Adrenal gland (tissue), 12 donors: Measurements from ENCODE around the gene HEYL. TPM values are rescaled to one million over a fixed set of nuclear protein-coding genes. Genes with fewer than 3 reads are reported as not detected.

ENCODE experiments used
- DNase-seq, 7 donors: peaks; one replicate each; pipeline ENCODE4 v3.0.0-alpha.2; 2019 to 2020
- H3K27ac ChIP-seq, 5 donors: fragments of 200-600 bp; sonication (generic) in 4 of 5; 1 replicate in 3 of 5; 2 replicates in 2 of 5; pipeline versions ENCODE4 v1.5.1 to v1.8.0; 2016 to 2020; ENCODE audit warnings: mild to moderate bottlenecking in 1 of 5
- H3K27me3 ChIP-seq: fragments of 200-600 bp; 2 replicates; pipeline ENCODE4 v1.8.0; 2021
- H3K36me3 ChIP-seq, 2 donors: fragments of 200-600 bp; replicated peaks in 1 of 2; 1 replicate in 1 of 2; 2 replicates in 1 of 2; pipeline versions ENCODE4 v1.5.1 to v1.8.0; 2018 to 2022
- H3K4me1 ChIP-seq, 2 donors: fragments of 200-600 bp; replicated peaks in 1 of 2; 1 replicate in 1 of 2; 2 replicates in 1 of 2; pipeline versions ENCODE4 v1.5.1 to v1.8.0; 2018 to 2021
- H3K4me3 ChIP-seq, 4 donors: fragments of 200-600 bp; sonication (generic) in 3 of 4; one replicate each; pipeline ENCODE4 v1.5.1; 2016 to 2018
- H3K9me3 ChIP-seq, 3 donors: fragments of 200-600 bp; sonication (generic) in 1 of 3; replicated peaks in 1 of 3; 1 replicate in 2 of 3; 2 replicates in 1 of 3; pipeline versions ENCODE4 v1.5.1 to v1.8.0; 2016 to 2021
- POLR2A ChIP-seq, 2 donors: fragments of 450-650 bp; IDR thresholded peaks; one replicate each; pipeline ENCODE4 v1.6.1; 2017; ENCODE audit warnings: antibody characterized with exemption in 2 of 2, mild to moderate bottlenecking in 2 of 2, moderate library complexity in 1 of 2
- WGBS, 4 donors: extraction: QIAGEN DNeasy Blood & Tissue Kit in 2 of 4; methylation state at CpG; one replicate each; pipeline versions ENCODE4 v1.1.5 to v1.1.7; 2013 to 2017; 5-methylcytosine and 5-hydroxymethylcytosine counted together
- intact Hi-C, 2 donors: fragments of 100-400 bp; cut with DNase I; formaldehyde crosslinking; loops; one replicate each; pipeline versions ENCODE4 v1.14.1 to v1.15.0; 2022 to 2023
- polyA plus RNA-seq, 3 donors: library from polyadenylated mRNA; stranded (reverse); fragments of 200-250 nt in 2 of 3; fragments of 350-450 nt in 1 of 3; fragmentation: Illumina TruSeq in 1 of 3; extraction: RNeasy Lipid Tissue Mini Kit (QIAGEN cat#74804) in 1 of 3; gene quantifications; one replicate each; pipeline ENCODE4 v1.2.3, GENCODE V29; 2013 to 2014
- total RNA-seq, 9 donors: library from RNA; depleted of rRNA in 4 of 9; stranded (reverse); fragments of >200 nt in 4 of 9; fragments of 120-200 nt in 1 of 9; fragmentation: NEBNext Ultra II Directional in 1 of 9; extraction: Animal tissue kit (Norgen Biotek cat#: 25700) in 1 of 9; gene quantifications; one replicate each; pipeline versions ENCODE4 v1.1.0 to v1.2.4, GENCODE V29; 2013 to 2023
- TF ChIP-seq, protein P1 (sequence below), 6 experiments: fragments of 450-650 bp in 4 of 6; fragments of 200-600 bp in 2 of 6; sonication (generic) in 1 of 6; IDR thresholded peaks; 1 replicate in 5 of 6; 2 replicates in 1 of 6; pipeline versions ENCODE4 v1.5.1 to v1.8.0; 2016 to 2021; ENCODE audit warnings: antibody characterized with exemption in 6 of 6, mild to moderate bottlenecking in 2 of 6, moderate library complexity in 1 of 6
- donor health status: healthy with polysubstance abuse.
- donor health status: Bipolar disorder and iron deficiency.
- donor health status: DM: yes; HTN: yes; CAD: no.
- donor health status: DM: no; HTN: no; CAD: no.
- donor health status: DM: no; HTN: no; CAD: no.
- donor health status: DM: yes; HTN: yes; CAD: no.

HEYL gene
- total and polyA plus RNA-seq, 12 donors, result 2.4 to 27.7 (median 14.0) TPM

DNA sequence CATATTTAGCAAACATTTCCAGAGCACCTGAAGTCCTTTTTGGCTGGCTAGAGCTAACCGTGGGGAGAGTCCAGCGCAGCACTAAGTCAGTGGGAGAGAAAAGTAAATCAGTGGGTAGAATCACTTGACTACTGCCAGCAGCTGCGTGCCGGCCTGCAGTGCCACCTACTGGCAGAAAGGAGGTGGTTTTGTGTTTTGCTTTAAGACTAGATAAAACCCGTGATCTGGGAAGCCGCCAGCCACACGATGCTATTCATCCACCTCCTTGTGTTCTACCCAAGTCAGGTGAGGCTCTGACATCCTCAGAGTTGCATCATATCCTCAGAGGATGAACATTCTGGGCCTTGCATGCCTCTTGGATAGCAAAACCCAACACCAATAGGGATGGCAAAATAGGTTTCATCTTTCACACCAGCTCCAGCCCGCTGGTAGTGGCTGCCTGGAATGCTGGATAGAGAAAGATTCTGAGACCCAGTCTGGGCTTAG lies 14.1 kb upstream of the HEYL start:
- 6 to 13% (median 8%) methylated on average over 7 to 8 of the region's 8 CpGs for WGBS, 4 donors
- intact Hi-C loops, result loop anchor here in 1 of 2 donors (5.0 kb wide), 1 partner anchor 46 kb away; no protein-coding TSS in a partner anchor
- Histone ChIP-seq H3K27me3 (no peaks in the 10 kb centered on the region), H3K4me3 (no peak overlapping the region), H3K36me3 (no peaks in the 10 kb centered on the region), H3K27ac (peak overlapping the region in 2 of 5 donors; percentile 41 to 87), H3K4me1 (peaks cover 0 to 14% of the 10 kb centered on the region in 2 donors), H3K9me3 (no peaks in the 10 kb centered on the region)
- no peak for TF ChIP-seq POLR2A (IDR thresholded peaks at IDR 0.05)
- TF ChIP-seq, protein P1, sequence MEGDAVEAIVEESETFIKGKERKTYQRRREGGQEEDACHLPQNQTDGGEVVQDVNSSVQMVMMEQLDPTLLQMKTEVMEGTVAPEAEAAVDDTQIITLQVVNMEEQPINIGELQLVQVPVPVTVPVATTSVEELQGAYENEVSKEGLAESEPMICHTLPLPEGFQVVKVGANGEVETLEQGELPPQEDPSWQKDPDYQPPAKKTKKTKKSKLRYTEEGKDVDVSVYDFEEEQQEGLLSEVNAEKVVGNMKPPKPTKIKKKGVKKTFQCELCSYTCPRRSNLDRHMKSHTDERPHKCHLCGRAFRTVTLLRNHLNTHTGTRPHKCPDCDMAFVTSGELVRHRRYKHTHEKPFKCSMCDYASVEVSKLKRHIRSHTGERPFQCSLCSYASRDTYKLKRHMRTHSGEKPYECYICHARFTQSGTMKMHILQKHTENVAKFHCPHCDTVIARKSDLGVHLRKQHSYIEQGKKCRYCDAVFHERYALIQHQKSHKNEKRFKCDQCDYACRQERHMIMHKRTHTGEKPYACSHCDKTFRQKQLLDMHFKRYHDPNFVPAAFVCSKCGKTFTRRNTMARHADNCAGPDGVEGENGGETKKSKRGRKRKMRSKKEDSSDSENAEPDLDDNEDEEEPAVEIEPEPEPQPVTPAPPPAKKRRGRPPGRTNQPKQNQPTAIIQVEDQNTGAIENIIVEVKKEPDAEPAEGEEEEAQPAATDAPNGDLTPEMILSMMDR (IDR thresholded peaks at IDR 0.05), result peak; percentile 82 to 94 (median 90)
- DNase-seq, result peak; percentile 77 to 96 (median 87)

DNA sequence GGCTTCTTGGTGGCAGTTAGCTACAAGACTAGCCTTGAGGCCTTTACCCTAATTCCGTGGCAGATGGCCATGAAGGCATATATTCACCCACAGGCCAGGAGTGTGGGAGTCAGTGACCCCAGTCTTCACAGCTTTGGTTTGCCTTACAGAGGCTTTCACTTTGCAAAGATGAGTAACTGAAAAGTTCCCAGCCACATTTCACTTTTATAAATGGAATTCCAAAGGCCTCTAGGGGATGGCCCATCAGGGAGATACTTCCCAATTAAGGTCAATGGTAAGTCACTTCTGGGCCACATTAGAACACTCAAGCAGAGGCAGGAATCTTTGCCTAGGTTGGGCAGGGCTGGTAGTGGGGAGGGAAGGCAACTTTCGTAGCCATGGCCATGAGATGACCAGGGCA lies 13.1 kb upstream of the HEYL start:
- TF ChIP-seq, protein P1 (IDR thresholded peaks at IDR 0.05), result no peak
- TF ChIP-seq POLR2A (IDR thresholded peaks at IDR 0.05), result no peak
- 67 to 87% (median 76%) methylated on average over 1 to 2 of the region's 2 CpGs for WGBS, 4 donors
- no peaks in the 10 kb centered on the region for H3K36me3 ChIP-seq
- H3K27me3 ChIP-seq, result no peaks in the 10 kb centered on the region
- no peaks in the 10 kb centered on the region for H3K9me3 ChIP-seq
- peaks cover 0 to 22% of the 10 kb centered on the region in 2 donors for H3K4me1 ChIP-seq
- no peak overlapping the region for H3K4me3 ChIP-seq
- intact Hi-C loops, result loop anchor here in 1 of 2 donors (5.0 kb wide), 1 partner anchor 45 kb away; no protein-coding TSS in a partner anchor
- peak overlapping the region in 2 of 5 donors; percentile 41 to 87 for H3K27ac ChIP-seq
- peak in 1 of 7 donors; percentile 21 for DNase-seq

DNA sequence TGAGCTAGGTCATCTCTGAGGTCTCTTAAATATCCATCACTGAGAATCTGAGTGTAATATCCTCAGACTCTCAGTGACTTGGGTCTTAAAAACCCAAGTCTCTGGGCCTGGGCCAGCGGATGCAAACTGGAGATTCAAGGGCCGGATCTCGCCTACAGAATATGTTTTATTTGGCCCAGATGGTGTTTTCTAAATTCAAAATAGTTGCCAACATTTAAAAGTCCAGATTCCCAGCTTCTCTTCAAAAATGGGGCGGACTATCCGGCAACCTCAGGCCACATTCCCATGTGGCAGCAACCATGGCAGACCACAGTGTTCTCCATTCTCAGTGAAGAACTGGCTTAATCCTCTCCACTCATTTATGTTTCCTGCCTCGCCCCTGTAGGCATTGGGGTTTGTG lies 12.7 kb upstream of the HEYL start:
- intact Hi-C loops, result loop anchor here in 1 of 2 donors (5.0 kb wide), 1 partner anchor 45 kb away; no protein-coding TSS in a partner anchor
- TF ChIP-seq, protein P1 (IDR thresholded peaks at IDR 0.05), result no peak
- no peak for TF ChIP-seq POLR2A (IDR thresholded peaks at IDR 0.05)
- H3K4me1 ChIP-seq, result peaks cover 0 to 26% of the 10 kb centered on the region in 2 donors
- no peak overlapping the region for H3K4me3 ChIP-seq
- peak overlapping the region in 2 of 5 donors; percentile 41 to 87 for H3K27ac ChIP-seq
- H3K36me3 ChIP-seq, result no peaks in the 10 kb centered on the region
- peak in 3 of 7 donors; percentile 37 to 72 (median 51) for DNase-seq
- H3K9me3 ChIP-seq, result no peaks in the 10 kb centered on the region
- H3K27me3 ChIP-seq, result no peaks in the 10 kb centered on the region
- 75 to 88% (median 78%) methylated on average over 6 of the region's 6 CpGs for WGBS, 4 donors

DNA sequence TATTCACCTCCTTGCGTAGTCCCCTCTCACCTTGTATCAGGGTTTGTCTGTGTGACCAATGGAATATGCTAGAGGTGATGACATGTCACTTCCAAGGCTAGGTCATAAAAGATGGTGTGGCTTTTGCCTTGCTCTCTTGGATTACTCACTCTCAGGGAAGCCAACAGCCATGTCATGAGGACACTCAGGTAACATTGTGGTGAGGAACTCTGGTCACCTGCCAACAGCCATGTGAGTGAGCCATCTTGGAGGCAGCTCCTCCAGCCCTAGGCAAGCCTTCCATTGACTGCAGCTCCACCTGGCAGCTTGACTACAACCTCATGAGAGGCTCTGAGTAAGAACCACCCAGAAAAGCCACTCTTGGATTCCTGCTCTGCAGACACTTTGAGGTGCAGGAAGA lies 11.0 kb upstream of the HEYL start:
- DNase-seq, result no peak
- H3K27ac ChIP-seq, result peak overlapping the region in 1 of 5 donors; percentile 62
- H3K27me3 ChIP-seq, result no peaks in the 10 kb centered on the region
- no peaks in the 10 kb centered on the region for H3K9me3 ChIP-seq
- no peak for TF ChIP-seq POLR2A (IDR thresholded peaks at IDR 0.05)
- TF ChIP-seq, protein P1 (IDR thresholded peaks at IDR 0.05), result no peak
- peaks cover 3 to 34% of the 10 kb centered on the region in 2 donors for H3K4me1 ChIP-seq
- H3K36me3 ChIP-seq, result no peaks in the 10 kb centered on the region
- intact Hi-C loops, result loop anchor here in 1 of 2 donors (5.0 kb wide), 1 partner anchor 43 kb away; no protein-coding TSS in a partner anchor
- no peak overlapping the region for H3K4me3 ChIP-seq
- 93 to 100% (median 96%) methylated on average over 1 of the region's 1 CpG for WGBS, 4 donors
